Cardiac muscle cell (in vitro differentiated cells and primary cell): ENCODE measurements around the gene FOXN3. TPM values are rescaled to one million over a fixed set of nuclear protein-coding genes. Genes with fewer than 3 reads are reported as not detected.
A peak's percentile ranks its signal among the peaks of the same experiment; 100 is the strongest.

ENCODE experiments used
- DNase-seq, 2 donors: peaks; one replicate each; pipeline versions ENCODE4 v3.0.0 to v3.0.0-alpha.2; 2010 to 2017; ENCODE audit warnings: low read depth in 1 of 2, low spot score in 1 of 2
- H3K27ac ChIP-seq: fragments of 200-600 bp; sonication (generic); 2 replicates; pipeline ENCODE4 v1.5.1; 2016
- H3K27me3 ChIP-seq: fragments of 200-600 bp; sonication (generic); 2 replicates; pipeline ENCODE4 v1.6.0; 2016; ENCODE audit warnings: control low read depth
- H3K36me3 ChIP-seq: fragments of 200-600 bp; sonication (generic); 2 replicates; pipeline ENCODE4 v1.5.1; 2016; ENCODE audit warnings: control low read depth
- H3K4me1 ChIP-seq: fragments of 200-600 bp; sonication (generic); 2 replicates; pipeline ENCODE4 v1.8.1; 2017; ENCODE audit warnings: low read depth, mild to moderate bottlenecking, mixed run types
- H3K4me3 ChIP-seq: fragments of 200-600 bp; sonication (generic); 2 replicates; pipeline ENCODE4 v1.5.1; 2016; ENCODE audit warnings: mild to moderate bottlenecking
- H3K9me3 ChIP-seq: fragments of 200-600 bp; sonication (generic); 2 replicates; pipeline ENCODE4 v1.5.1; 2017; ENCODE audit warnings: low read depth, mild to moderate bottlenecking, control low read depth
- polyA plus RNA-seq: library from polyadenylated mRNA; unstranded; fragments of >200 nt; fragmentation: Nextera tagmentation; extraction: Ambion mirVana; gene quantifications from 2 replicates; pipeline ENCODE4 v1.2.1, GENCODE V29; 2016
- total RNA-seq: library from RNA; depleted of rRNA; stranded (reverse); fragments of >200 nt; gene quantifications from 2 replicates; pipeline ENCODE4 v1.2.3, GENCODE V29; 2016
- TF ChIP-seq, protein P1 (sequence below): IDR thresholded peaks from 2 replicates; pipeline ENCODE4 v1.5.1; 2012; ENCODE audit warnings: low read depth, mild to moderate bottlenecking, low read length

The FOXN3 gene
- total and polyA plus RNA-seq, 2 experiments from 2014 or later: 43.8 to 74.8 TPM

DNA sequence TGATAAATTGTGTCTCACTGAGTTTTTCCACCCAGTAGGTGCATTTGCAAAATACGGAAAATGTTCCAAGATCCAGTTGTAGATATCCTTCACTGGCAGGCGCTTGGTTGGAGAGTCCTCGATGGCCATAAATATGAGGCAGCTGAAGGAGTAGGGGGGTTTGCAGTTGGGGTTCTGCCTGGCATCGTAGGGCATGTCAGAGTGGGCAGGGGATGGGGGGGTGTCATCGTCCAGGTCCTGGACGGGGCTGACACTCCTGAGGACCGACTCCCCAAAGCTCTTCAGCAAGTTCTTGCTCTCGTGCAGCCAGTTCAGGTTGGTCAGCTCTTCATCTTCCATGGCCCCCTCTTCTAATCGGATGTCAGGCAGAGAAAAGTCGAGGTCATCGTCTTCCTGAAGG lies 5.1 kb downstream of the FOXN3 start:
- no peak for DNase-seq
- peaks cover 7% of the 10 kb centered on the region for H3K36me3 ChIP-seq
- H3K27ac ChIP-seq: no peak overlapping the region
- no peak overlapping the region for H3K4me3 ChIP-seq
- no peaks in the 10 kb centered on the region for H3K27me3 ChIP-seq
- H3K4me1 ChIP-seq: peaks cover 5% of the 10 kb centered on the region
- TF ChIP-seq, protein P1, sequence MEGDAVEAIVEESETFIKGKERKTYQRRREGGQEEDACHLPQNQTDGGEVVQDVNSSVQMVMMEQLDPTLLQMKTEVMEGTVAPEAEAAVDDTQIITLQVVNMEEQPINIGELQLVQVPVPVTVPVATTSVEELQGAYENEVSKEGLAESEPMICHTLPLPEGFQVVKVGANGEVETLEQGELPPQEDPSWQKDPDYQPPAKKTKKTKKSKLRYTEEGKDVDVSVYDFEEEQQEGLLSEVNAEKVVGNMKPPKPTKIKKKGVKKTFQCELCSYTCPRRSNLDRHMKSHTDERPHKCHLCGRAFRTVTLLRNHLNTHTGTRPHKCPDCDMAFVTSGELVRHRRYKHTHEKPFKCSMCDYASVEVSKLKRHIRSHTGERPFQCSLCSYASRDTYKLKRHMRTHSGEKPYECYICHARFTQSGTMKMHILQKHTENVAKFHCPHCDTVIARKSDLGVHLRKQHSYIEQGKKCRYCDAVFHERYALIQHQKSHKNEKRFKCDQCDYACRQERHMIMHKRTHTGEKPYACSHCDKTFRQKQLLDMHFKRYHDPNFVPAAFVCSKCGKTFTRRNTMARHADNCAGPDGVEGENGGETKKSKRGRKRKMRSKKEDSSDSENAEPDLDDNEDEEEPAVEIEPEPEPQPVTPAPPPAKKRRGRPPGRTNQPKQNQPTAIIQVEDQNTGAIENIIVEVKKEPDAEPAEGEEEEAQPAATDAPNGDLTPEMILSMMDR: no peak
- H3K9me3 ChIP-seq: no peaks in the 10 kb centered on the region

DNA sequence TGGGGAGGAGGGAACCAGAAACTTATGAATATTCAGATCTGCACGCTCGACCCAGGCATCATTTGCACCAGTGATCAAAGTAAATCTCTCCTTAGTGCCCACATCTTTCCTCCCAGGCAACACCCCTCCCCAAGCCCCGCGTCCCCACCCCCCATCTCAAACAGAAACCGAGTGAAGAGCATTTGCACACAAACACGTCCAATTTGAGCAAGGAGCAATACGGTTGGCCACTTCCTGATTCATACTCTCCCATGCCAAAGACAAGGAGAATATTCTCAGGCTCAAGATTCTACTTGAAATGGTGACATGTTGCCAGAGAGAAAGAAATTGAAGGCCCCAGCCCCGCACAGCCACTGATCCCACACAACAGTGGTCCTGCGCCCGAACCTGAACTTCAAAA lies 7.1 kb downstream of the FOXN3 start:
- DNase-seq: no peak
- H3K36me3 ChIP-seq: peaks cover 7% of the 10 kb centered on the region
- H3K27ac ChIP-seq: no peak overlapping the region

DNA sequence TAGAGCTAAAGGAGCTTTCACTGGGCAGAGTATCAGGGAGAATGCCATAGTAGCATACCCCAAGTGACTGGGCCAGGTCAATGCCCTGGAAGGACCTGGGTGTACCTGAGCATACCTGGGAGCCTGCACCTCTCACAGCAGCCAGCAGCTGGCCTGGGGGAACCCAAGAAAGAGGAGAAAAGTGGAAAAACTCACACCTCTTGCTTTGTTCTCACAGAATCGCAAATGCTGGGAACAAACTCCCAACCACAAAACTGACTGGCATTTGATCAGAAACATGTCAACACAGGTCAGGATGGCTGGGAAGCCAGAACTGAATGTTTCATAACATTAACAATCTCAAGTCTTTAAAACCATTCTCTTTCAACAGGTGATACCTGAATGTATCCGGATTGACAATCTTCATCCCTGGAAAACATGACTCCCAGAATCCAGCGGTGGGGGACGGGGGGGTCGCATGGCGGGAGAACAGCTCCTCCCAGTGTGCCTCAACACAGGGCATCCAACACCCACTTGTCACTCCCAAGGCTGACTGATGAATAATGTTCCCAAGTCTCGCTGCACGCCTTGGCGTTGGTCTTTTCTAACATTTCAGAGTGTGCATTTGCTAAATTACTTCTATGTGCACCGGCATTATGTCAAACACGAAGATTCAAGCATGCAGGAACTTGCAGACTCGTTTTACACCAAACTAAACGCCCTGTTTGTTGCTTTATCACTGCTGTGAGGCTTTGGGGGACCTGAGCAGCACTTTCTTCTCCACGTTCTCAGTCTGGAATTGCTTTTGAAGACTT lies 7.9 kb downstream of the FOXN3 start:
- H3K4me3 ChIP-seq: no peak overlapping the region
- H3K9me3 ChIP-seq: no peaks in the 10 kb centered on the region
- no peaks in the 10 kb centered on the region for H3K4me1 ChIP-seq
- H3K27ac ChIP-seq: no peak overlapping the region
- peaks cover 7% of the 10 kb centered on the region for H3K36me3 ChIP-seq
- TF ChIP-seq, protein P1: no peak
- peak in 1 of 2 donors; percentile 48 for DNase-seq
- H3K27me3 ChIP-seq: no peaks in the 10 kb centered on the region

More for the DNA sequence above, 7.1 kb downstream of the FOXN3 start:
- Histone ChIP-seq H3K4me3 (no peak overlapping the region), H3K9me3 (no peaks in the 10 kb centered on the region), H3K27me3 (no peaks in the 10 kb centered on the region), H3K4me1 (peaks cover under 1% of the 10 kb centered on the region)
- TF ChIP-seq, protein P1: no peak

DNA sequence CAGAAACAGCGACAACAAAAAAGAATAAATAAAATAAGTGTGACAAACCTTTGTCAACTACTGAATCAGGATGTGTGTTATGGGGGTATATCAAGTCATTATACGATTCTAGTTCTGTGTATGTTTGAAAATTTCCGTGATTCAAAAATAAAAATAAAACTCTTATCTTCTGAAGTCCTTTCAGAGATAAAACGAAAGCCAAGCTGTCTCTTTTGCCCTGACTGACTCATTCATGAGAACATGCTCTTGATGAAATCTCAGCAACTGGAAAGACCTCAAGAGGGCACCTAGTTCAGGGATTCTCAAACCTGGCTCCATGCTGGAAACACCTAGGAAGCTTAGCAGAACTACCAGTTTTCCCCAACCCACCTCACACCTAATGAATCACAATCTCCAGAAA lies 9.2 kb downstream of the FOXN3 start:
- Histone ChIP-seq H3K27me3 (no peaks in the 10 kb centered on the region), H3K27ac (no peak overlapping the region), H3K4me3 (no peak overlapping the region), H3K36me3 (peaks cover 7% of the 10 kb centered on the region), H3K4me1 (no peaks in the 10 kb centered on the region), H3K9me3 (no peaks in the 10 kb centered on the region)
- TF ChIP-seq, protein P1: no peak
- DNase-seq: peak in 1 of 2 donors; percentile 38

DNA sequence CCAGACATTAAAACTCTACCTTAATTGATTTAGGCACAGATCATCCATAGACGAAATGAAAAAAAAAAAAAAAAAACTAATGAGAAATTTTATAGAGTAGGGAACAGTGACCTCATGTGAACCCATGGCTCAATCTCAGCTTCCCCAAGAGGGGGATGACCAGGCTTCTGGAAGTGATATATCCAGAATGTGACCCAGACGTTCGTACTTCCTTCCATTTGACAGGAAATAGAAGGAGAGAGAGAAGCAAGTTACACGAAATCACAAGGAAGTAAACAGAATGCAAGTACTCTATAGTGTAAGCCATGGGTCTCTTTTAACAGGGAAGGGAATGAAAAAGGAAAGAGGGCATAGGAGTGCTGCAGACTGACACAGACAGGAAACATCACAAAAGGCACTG lies 10.1 kb downstream of the FOXN3 start:
- TF ChIP-seq, protein P1: no peak
- H3K4me1 ChIP-seq: no peaks in the 10 kb centered on the region
- no peak overlapping the region for H3K4me3 ChIP-seq
- H3K9me3 ChIP-seq: no peaks in the 10 kb centered on the region
- H3K27ac ChIP-seq: peak overlapping the region; percentile 25
- peak in 1 of 2 donors; percentile 35 for DNase-seq
- peaks cover 7% of the 10 kb centered on the region for H3K36me3 ChIP-seq
- no peaks in the 10 kb centered on the region for H3K27me3 ChIP-seq
